Stimulated activated CD4-positive, alpha-beta T cell treated with anti-CD3 and anti-CD28 coated beads, Interleukin-12 subunit alpha, Interleukin-12 subunit beta, amount 100 ng/mL, for 48 hours (primary cell): ENCODE measurements around the gene GET3.
"Not testable (repeated sequence)": the region's sequence is repeated elsewhere in the genome, so short reads cannot be mapped to it uniquely, and the experiment has no call there.

Experiments
- DNase-seq, 3 donors: peaks; one replicate each; pipeline ENCODE4 v3.0.0-alpha.2; 2020; ENCODE audit warnings: low read depth in 2 of 3, low spot score in 1 of 3

GET3 gene

GRCh38 chr19:12715102-12715501 lies 22.2 kb upstream of the GET3 start:
- no peak for DNase-seq

DNA sequence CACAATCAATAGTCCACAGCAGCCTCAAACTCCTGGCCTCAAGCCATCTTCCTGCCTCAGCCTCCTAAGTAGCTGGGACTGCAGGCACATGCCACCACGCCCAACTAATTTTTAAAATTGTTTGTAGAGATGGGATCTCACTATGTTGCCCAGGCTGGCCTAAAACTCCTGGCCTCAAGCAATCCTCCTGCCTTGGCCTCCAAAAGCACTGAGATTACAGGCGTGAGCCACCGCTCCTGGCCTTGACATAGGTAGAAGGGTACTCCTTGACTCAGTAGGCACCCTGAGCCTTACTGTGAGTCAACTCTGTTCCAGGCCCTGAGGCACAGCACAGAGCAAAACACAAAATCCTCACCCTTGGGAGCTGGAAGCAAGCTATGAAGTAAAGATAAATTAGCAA lies 21.4 kb upstream of the GET3 start:
- no peak for DNase-seq

DNA sequence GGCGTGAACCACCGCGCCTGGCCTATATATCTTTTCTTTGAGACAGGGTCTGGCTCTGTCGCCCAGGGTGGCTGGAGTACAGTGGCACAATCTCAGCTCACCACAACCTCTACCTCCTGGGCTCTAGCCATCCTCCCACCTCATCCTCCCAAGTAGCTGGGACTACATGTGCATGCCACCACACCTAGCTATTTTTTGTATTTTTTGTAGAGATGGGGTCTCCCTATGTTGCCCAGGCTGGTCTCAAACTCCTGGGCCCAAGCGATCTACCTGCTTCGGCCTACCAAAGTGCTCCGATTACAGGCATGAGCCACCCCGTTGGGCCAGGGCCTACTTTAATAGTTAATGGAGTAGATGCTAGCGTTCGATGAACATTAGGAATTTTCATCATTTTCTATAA lies 17.0 kb upstream of the GET3 start:
- DNase-seq: no peak

- no peak for DNase-seq
Observed at GRCh38 chr19:12720851-12721655, 16.2 kb upstream of the GET3 start.

GRCh38 chr19:12721656-12722565 lies 15.4 kb upstream of the GET3 start:
- no peak for DNase-seq

- peak; percentile 91 to 93 (median 91) for DNase-seq
Observed at GRCh38 chr19:12722566-12723380, 14.5 kb upstream of the GET3 start.

DNA sequence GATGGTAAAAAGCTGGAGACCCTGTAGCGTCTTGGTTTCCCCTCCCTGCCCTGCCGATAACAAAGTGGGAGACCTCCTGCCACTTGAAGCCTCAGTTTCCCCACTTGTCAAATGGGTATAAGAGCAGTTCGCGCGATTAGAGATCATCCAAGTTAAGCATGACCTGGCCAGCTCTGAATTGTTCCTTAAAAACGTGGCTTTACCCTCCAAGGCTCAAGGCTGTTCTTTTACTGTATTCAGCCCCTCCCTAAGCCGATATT lies 14.0 kb upstream of the GET3 start:
- DNase-seq: no peak

- peak; percentile 64 to 71 (median 65) for DNase-seq
Observed at GRCh38 chr19:12723641-12724426, 13.5 kb upstream of the GET3 start, which contains the start of gene TNPO2. TSS of gene TNPO2 (minus strand) at chr19:12723932. CDS start at chr19:12720977, 2,955 bp downstream.

GRCh38 chr19:12725612-12726011 lies 11.7 kb upstream of the GET3 start:
- DNase-seq: not testable (repeated sequence)

- no peak for DNase-seq
Observed at GRCh38 chr19:12726988-12727316, 10.3 kb upstream of the GET3 start.

DNA sequence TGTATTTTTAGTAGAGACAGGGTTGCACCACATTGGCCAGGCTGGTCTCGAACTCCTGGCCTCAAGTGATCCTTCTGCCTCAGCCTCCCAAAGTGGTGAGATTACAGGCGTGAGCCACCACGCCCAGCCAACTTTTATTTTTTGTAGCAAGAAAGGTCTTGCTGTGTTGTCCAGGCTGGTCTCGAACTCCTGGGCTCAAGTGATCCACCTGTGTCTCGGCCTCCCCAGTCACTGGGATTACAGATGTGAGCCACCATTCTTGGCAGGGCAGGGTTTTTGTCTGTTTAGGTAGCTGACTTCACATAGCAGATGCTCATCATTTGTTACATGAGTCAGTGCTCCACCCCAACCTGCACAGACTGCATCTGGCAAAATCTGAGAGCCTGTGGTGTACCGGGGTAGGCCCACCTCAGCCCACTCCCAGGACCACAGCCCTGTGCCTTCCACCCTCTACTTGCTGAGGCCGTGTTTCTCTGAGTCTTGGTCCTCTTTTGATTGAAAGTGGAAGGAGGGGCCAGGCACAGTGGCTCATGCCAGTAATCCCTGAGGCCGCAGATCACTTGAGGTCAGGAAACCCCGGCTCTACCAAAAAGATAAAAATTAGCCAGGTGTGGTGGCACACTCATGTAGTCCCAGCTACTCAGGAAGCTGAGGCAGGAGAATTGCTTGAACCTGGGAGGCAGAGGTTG lies 9.4 kb upstream of the GET3 start:
- no peak for DNase-seq

GRCh38 chr19:12730064-12730463 lies 7.2 kb upstream of the GET3 start:
- no peak for DNase-seq

DNA sequence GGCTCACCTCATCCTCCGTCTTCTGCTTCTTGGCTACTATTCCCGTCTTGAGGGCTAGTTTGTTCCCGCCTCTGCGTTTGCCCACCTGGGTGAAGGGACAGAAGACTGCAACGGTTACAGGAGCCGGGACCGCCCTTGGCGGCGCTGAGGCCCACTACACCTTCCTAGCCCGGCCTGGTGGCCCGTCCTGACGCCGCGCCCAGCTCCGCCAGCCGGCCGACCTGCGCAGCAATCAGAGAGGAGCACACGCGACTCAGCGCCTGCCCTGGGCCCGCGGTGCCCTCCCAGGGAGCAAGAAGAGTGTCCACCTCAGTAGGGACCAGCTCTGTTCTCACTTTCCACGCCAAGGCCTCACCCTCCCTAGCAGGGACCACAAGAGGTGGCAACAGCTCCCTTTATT lies 6.0 kb upstream of the GET3 start:
- no peak for DNase-seq

DNA sequence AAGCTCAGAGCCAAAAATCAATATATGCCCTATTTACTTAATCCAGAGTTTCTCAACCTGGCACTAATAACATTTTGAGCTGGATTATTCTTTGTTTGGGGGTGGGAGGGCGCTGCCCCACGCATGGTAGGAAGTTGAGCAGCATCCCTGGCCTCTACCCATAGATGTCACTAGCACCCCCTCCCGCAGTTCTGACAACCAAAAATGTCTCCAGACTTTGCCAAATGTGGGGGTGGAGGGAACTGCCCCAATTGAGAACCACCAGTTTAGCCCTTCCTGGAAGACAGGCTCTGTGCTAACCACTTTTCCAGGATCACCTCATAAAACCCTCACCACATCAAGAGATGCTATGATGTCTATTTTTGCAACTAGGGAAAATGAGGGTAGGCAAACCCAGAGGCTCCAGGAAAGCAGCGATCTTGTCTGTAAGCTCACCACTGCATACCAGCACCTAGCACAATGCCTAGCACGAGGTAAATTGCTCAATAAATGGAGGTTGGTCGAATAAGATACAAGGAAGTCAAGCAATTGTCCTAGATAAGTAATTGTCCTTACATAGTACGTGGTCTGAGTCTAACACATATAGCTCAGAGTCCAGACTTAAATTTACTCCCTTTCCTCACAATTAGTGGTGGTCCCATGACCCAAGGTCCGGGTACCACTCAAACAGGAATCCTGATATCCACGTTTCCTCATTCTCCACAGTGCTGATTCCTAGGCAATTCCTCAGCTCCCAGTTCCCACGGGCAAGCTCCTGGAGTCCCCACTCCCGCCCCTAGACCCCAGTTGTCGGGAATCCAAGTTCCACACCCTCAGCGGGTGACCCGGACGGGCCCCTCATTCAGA lies 3.7 kb upstream of the GET3 start:
- peak; percentile 51 to 67 (median 55) for DNase-seq

- DNase-seq: no peak
Observed at GRCh38 chr19:12737835-12738351, 596 bp downstream of the GET3 start.

DNA sequence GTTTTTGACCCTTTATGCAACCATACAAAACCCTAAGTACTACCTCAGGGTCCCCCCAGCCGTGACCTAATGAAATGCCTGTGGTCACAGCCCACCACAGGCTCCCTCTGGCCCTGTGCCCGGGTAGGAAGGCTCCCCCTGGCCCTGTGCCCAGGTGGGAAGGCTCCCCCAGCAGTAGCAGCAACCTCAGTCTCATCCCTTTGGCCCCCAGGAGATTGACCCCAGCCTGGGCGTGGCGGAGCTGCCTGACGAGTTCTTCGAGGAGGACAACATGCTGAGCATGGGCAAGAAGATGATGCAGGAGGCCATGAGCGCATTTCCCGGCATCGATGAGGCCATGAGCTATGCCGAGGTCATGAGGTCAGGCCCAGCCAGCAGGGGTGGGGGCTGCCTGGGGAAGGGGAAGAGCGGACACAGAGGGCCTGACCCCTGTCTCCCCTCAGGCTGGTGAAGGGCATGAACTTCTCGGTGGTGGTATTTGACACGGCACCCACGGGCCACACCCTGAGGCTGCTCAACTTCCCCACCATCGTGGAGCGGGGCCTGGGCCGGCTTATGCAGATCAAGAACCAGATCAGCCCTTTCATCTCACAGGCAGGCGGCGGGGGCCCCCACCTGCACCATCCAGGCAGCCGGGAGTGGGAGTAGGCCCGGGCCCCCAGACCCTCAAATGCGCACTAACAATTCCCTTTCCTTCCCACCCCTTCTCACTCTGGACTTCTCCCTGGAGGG lies 8.0 kb downstream of the GET3 start:
- no peak for DNase-seq

DNA sequence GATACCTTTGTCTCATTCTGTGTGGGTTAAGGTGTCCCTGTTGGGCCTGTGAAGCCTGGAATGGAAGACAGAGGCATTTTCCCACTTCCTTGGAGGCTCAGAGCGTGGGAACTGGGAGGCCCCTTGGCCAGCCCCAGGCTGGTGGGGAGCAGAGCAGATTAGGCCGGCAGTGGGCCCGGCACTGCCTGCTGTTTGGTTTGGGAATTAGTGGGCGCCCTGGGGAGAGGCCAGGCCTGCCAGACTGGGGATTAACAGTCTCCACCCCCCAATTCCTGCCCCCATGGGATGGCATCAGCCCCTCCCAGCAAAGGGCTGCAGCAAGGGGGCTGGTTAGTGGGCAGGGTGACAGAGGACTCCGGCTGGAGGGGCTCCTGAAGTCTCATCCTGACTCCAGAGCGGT lies 11.2 kb downstream of the GET3 start:
- DNase-seq: no peak

GRCh38 chr19:12749938-12750521 lies 12.7 kb downstream of the GET3 start:
- DNase-seq: no peak
